ENCODE data around the gene ZDHHC12.

Gene ZDHHC12

DNA sequence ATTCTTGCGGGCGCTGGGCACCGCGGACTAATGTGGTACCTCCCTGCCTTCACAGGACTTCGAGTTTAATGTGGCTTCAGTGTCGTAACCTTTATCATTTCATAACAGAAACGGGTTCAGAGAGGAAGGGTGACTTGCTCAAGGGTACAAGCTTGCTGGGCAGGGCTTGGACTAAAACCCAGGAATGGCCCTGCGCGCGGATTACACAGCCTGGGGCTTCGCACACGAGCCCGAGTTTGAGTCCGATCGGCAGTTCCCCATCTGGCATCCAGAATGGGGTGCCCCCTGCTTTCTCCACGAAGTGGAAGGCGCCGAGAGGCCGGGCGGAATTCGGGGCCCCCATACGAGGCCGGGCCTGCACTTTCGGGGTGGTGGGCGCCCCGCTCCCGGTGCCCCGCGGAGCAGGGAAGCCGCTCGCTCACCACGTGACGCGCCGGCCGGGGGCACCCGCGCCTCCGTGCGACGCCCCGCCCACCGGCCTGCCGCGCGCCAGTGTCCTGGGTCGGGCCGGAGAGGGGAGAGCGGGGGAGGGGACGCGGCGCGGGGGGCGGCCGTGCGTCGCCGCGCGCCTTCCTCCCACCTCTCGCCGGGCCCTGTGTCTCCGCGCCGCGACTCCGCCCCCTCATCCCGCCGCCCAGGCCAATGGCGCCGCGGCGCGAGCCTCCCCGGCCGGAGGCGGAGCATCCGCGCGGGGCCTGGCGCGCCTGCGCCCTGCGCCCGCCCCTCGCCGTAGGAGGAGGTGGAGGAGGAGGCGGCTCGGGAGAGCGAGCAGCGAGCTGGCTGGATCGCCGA lies 35.2 kb downstream of the ZDHHC12 start, which contains the start of gene SET:
SET (plus strand) TSS at position 722 of the 792 bp plus-strand sequence. CDS start 361 bp downstream, outside the sequence.
- DNase-seq (ENCODE audit: low spot score) (peak; percentile 86), FAIRE-seq (no peak)

- DNase-seq (ENCODE audit: low spot score) (no peak), FAIRE-seq (no peak)
These were observed 36.5 kb downstream of the ZDHHC12 start for GRCh38 chr9:128687453-128687852.

DNA sequence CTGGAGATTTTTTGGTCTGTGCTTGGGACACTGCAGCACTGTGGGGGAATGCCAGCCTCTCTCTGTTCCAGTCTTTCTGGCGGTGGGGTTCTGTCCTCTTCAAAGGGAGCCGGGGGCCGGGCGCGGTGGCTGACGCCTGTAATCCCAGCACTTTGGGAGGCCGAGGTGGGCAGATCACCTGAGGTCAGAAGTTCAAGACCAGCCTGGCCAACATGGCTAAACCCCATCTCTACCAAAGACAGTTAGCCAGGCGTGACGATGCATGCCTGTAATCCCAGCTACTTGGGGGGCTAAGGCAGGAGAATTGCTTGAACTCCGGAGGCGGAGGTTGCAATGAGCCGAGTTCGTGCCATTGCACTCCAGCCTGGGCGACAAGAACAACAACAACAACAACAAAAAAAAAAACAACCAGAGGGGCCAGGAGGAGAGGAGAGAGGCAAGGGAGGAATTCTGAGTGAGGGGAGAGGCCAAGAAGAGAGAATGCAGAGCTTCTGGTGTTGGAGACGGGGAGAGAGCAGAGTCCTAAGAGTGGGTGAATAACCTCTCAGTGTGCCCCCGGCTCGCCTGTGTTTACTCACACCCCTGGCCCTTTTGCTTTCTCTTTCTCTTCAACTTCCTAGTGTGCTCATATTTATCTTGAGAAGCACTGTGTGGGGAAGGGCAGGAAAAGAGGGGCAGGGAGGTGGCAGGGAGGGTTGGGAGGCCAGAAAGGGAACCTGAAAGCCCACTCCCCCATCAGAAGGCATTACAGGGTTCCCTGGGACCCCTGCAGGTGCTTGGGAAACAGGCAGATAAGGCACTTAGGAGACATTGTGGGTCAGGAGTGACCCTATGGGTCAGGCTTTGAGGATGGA lies 38.1 kb downstream of the ZDHHC12 start:
- FAIRE-seq (no peak), DNase-seq (ENCODE audit: low spot score) (peak; percentile 11)

- FAIRE-seq (peak; percentile 74), DNase-seq (ENCODE audit: low spot score) (peak; percentile 82)
These were observed 39.4 kb downstream of the ZDHHC12 start for GRCh38 chr9:128684325-128685199.

GRCh38 chr9:128684065-128684324 lies 39.9 kb downstream of the ZDHHC12 start:
- FAIRE-seq: no peak
- DNase-seq (ENCODE audit: low spot score): no peak

GRCh38 chr9:128683340-128684064 lies 40.4 kb downstream of the ZDHHC12 start:
- no peak for FAIRE-seq
- peak; percentile 33 for DNase-seq (ENCODE audit: low spot score)

DNA sequence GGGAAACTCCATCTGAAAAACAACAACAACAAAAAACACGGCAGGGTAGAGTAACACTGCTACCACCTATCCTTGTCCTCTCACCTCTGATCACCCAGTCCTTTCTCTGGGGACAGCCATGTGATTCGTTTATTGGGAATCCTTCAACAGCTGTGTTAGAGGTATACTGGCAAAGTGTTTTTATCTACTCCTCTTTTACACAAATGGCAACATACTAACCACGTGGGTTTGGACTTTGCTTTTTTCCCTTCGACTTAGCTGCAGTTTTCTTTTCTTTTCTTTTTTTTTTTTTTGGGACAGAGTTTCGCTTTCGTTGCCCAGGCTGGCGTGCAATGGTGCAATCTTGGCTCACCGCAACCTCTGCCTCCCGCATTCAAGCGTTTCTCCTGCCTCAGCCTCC lies 46.1 kb downstream of the ZDHHC12 start:
- DNase-seq (ENCODE audit: low spot score): no peak

GRCh38 chr9:128675382-128675781 lies 48.5 kb downstream of the ZDHHC12 start:
- DNase-seq (ENCODE audit: low spot score) (no peak), FAIRE-seq (no peak)

More for the DNA sequence above, 46.1 kb downstream of the ZDHHC12 start:
- FAIRE-seq: no peak
